GM18511 (cell line): ENCODE data around the gene PITX2.

Experiments
- ATAC-seq: cut with Tn5 transposase; IDR thresholded peaks from one replicate; pipeline ENCODE4 v1.9.1; 2021; ENCODE audit warnings: mild to moderate bottlenecking, moderate library complexity; ENCODE audit not compliant: unreplicated experiment

PITX2 gene

GRCh38 chr4:110624904-110625494 lies 2.1 kb upstream of the PITX2 start:
- ATAC-seq, result no peak

- ATAC-seq, result no peak
Measured at GRCh38 chr4:110624398-110624780, 1.5 kb upstream of the PITX2 start.

- ATAC-seq, result no peak
Measured at GRCh38 chr4:110623718-110624397, 981 bp upstream of the PITX2 start.

GRCh38 chr4:110621839-110622751 lies 782 bp downstream of the PITX2 start:
- ATAC-seq, result no peak

GRCh38 chr4:110621328-110621812 lies 1.5 kb downstream of the PITX2 start:
- no peak for ATAC-seq

- peak; percentile 49 for ATAC-seq
Measured at GRCh38 chr4:110620691-110621327, 2.1 kb downstream of the PITX2 start.

GRCh38 chr4:110620322-110620690 lies 2.6 kb downstream of the PITX2 start:
- no peak for ATAC-seq

GRCh38 chr4:110619463-110620247 lies 3.2 kb downstream of the PITX2 start:
- ATAC-seq, result no peak

- no peak for ATAC-seq
Measured at GRCh38 chr4:110618581-110619462, 4.1 kb downstream of the PITX2 start.

- ATAC-seq, result no peak
Measured at GRCh38 chr4:110617646-110618580, 5.0 kb downstream of the PITX2 start.

- no peak for ATAC-seq
Measured at GRCh38 chr4:110617075-110617640, 5.7 kb downstream of the PITX2 start.

GRCh38 chr4:110616238-110617074 lies 6.4 kb downstream of the PITX2 start:
- ATAC-seq, result no peak

GRCh38 chr4:110615353-110616237 lies 7.3 kb downstream of the PITX2 start:
- ATAC-seq, result no peak

- no peak for ATAC-seq
Measured at GRCh38 chr4:110614976-110615352, 7.9 kb downstream of the PITX2 start.

- ATAC-seq, result no peak
Measured at GRCh38 chr4:110614173-110614963, 8.5 kb downstream of the PITX2 start.
